Gastroesophageal sphincter (tissue), 3 donors: ENCODE results near the gene FOXJ3.

ENCODE experiments used
- CTCF ChIP-seq, 4 experiments: fragments of 200-600 bp in 2 of 4; fragments of 450-650 bp in 2 of 4; sonication (generic) in 1 of 4; IDR thresholded peaks; one replicate each; pipeline ENCODE4 v1.5.1; 2017 to 2019; ENCODE audit warnings: antibody characterized with exemption in 4 of 4, mild to moderate bottlenecking in 2 of 4, moderate library complexity in 2 of 4
- POLR2AphosphoS5 ChIP-seq: sonication (generic); formaldehyde crosslinking; IDR thresholded peaks from one replicate; pipeline ENCODE4 v1.6.1; 2017; ENCODE audit warnings: antibody characterized with exemption

- TF ChIP-seq CTCF (IDR thresholded peaks at IDR 0.05): no peak
- no peak for TF ChIP-seq POLR2AphosphoS5
These were observed 157.5 kb downstream of the FOXJ3 start for GRCh38 chr1:42177541-42177981.
